AG04450 (cell line): ENCODE data around the gene RAMAC. TPM values are rescaled to one million over a fixed set of nuclear protein-coding genes. Genes with fewer than 3 reads are reported as not detected.
"Not testable (repeated sequence)": the region's sequence is repeated elsewhere in the genome, so short reads cannot be mapped to it uniquely, and the experiment has no call there.

Source experiments
- CTCF ChIA-PET: fragments of 300-600, 350-600 bp; formaldehyde crosslinking; extraction: SDS; loops from one replicate; lab custom pipeline; 2022; ENCODE audit warnings: antibody characterized with exemption, inconsistent platforms; lab: Charles Lee
- POLR2A ChIA-PET: fragments of 350-600 bp; formaldehyde crosslinking; extraction: SDS; loops from one replicate; lab custom pipeline; 2021; ENCODE audit warnings: antibody characterized with exemption, inconsistent platforms; lab: Yijun Ruan, JAX
- DNase-seq: peaks from one replicate; pipeline ENCODE4 v3.0.0-alpha.2; 2011; ENCODE audit warnings: low read depth, low spot score
- H3K27ac ChIP-seq: one replicate; pipeline ENCODE4 v1.5.1; 2012; ENCODE audit warnings: low read depth, low read length, control low read depth
- H3K27me3 ChIP-seq: one replicate; pipeline ENCODE4 v1.6.0; 2012; ENCODE audit warnings: low read length; ENCODE audit not compliant: control insufficient read depth, insufficient read depth
- H3K4me3 ChIP-seq: 2 replicates; pipeline ENCODE4 v1.5.1; 2011; ENCODE audit warnings: mild to moderate bottlenecking, low read depth, low read length, control low read depth
- H3K9me3 ChIP-seq: 2 replicates; pipeline ENCODE4 v1.5.1; 2012; ENCODE audit warnings: low read length; ENCODE audit not compliant: control insufficient read depth, insufficient read depth
- polyA plus RNA-seq: library from polyadenylated mRNA; depleted of rRNA; stranded (reverse); fragments of >200 nt; gene quantifications from 2 replicates; pipeline ENCODE4 v1.2.3, GENCODE V29; 2011
- TF ChIP-seq, protein P1 (sequence below): IDR thresholded peaks from 2 replicates; pipeline ENCODE4 v1.5.1; 2011; ENCODE audit warnings: low read depth, low read length, control low read depth, inconsistent platforms

The RAMAC gene
- polyA plus RNA-seq, 1 experiment: 37.4 TPM

DNA sequence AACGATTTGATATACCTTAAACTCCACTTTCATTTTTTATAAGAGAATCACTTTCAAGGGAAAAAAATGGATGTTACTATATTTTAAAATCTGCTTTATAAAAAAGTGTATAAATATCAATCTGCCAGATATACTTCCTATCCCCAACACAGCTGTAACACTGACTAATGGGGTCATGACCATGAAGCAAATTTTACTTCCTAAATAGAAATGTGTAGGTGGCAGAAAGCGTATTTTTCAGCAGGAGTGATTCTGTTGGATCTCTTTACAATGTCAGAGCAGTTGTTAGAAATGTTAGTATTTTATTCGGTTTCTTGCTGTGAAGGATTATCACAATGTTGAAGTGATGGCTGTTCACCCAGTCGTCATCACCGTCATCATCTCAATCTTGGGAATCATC is 30.9 kb downstream of the RAMAC start:
- Histone ChIP-seq H3K27ac (no peak overlapping the region), H3K4me3 (no peak overlapping the region), H3K27me3 (no peaks in the 10 kb centered on the region), H3K9me3 (no peaks in the 10 kb centered on the region)
- DNase-seq: no peak
- TF ChIP-seq, protein P1, sequence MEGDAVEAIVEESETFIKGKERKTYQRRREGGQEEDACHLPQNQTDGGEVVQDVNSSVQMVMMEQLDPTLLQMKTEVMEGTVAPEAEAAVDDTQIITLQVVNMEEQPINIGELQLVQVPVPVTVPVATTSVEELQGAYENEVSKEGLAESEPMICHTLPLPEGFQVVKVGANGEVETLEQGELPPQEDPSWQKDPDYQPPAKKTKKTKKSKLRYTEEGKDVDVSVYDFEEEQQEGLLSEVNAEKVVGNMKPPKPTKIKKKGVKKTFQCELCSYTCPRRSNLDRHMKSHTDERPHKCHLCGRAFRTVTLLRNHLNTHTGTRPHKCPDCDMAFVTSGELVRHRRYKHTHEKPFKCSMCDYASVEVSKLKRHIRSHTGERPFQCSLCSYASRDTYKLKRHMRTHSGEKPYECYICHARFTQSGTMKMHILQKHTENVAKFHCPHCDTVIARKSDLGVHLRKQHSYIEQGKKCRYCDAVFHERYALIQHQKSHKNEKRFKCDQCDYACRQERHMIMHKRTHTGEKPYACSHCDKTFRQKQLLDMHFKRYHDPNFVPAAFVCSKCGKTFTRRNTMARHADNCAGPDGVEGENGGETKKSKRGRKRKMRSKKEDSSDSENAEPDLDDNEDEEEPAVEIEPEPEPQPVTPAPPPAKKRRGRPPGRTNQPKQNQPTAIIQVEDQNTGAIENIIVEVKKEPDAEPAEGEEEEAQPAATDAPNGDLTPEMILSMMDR: no peak
- CTCF ChIA-PET: interaction anchor here (0.5 kb wide), 1 partner anchor 474 kb away, joined by 9 read pairs; no protein-coding TSS in a partner anchor
- POLR2A ChIA-PET: no interaction called here

DNA sequence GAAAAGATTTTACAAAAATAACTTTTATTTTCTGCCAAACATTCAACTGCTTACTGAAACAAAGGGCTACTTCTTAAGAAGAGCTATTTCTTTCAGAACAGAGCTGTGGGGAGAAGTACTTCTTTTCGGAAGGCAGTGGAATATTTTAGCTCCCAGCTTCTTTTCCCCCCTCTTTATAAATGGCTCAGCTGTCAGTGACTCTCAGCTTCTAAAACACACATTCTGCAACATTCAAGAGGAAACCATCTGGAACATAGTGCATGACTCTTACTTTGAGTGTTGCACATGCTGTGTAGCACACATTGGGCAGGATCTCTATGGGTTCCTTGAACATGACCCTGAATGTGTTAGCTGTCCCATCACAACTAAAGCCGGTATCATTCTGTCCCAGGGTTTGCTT is 32.4 kb downstream of the RAMAC start:
- CTCF ChIA-PET: no interaction called here

DNA sequence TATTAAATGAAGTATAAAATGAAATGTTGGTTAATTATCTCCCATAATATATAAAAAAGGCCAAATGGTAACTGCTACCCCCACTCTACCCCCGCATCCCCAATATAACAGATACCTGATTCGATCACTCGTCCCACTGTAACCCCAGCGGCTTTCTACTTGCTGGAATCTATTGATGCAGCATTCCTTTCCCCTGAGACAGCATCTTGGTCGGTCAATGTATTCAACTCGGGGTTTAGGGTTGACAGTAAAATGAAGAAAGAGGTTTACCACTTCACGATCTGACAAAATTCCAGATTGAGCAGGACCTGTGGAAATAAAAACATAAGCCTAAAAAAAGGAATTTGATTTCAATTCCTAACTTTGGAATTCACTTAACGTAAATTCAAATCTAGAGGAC is 44.0 kb downstream of the RAMAC start:
- H3K9me3 ChIP-seq: no peaks in the 10 kb centered on the region
- H3K27me3 ChIP-seq: no peaks in the 10 kb centered on the region
- no peak overlapping the region for H3K27ac ChIP-seq
- POLR2A ChIA-PET: no interaction called here
- TF ChIP-seq, protein P1: no peak
- DNase-seq: no peak
- CTCF ChIA-PET: no interaction called here
- H3K4me3 ChIP-seq: no peak overlapping the region

More for the DNA sequence above, 32.4 kb downstream of the RAMAC start:
- POLR2A ChIA-PET: no interaction called here
- no peak overlapping the region for H3K27ac ChIP-seq
- TF ChIP-seq, protein P1: no peak
- no peak overlapping the region for H3K4me3 ChIP-seq
- no peaks in the 10 kb centered on the region for H3K27me3 ChIP-seq
- H3K9me3 ChIP-seq: no peaks in the 10 kb centered on the region
- no peak for DNase-seq

DNA sequence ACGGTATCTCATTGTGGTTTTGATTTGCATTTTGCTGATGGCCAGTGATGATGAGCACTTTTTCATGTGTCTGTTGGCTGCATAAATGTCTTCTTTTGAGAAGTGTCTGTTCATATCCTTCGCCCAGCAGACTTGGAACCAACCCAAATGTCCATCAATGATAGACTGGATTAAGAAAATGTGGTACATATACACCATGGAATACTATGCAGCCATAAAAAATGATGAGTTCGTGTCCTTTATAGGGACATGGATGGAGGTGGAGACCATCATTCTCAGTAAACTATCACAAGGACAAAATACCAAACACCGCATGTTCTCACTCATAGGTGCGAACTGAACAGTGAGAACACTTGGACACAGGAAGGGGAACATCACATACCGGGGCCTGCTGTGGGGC is 45.2 kb downstream of the RAMAC start:
- H3K4me3 ChIP-seq, H3K27me3 ChIP-seq, POLR2A ChIA-PET, H3K27ac ChIP-seq, DNase-seq, H3K9me3 ChIP-seq: not testable (repeated sequence)
- CTCF ChIA-PET: interaction anchor here (1.0 kb wide), 1 partner anchor 20 kb away, joined by 3 read pairs; no protein-coding TSS in a partner anchor

DNA sequence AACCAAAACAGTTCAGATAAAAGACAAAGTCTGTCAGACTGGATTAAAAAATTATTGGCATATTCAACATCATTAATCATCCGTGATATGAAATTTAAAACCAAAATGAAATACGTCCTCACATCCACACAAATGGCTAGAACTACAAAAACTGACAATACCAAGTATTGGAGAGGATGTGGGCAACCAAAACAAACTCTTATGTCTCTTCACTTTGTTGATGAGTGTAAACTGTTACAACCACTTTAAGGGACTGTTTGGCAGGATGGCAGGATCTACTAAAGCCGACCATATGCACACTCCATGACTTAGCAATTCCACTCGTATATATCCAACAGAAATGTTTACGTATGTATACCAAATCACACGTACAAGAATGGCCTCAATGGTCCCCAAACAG is 50.2 kb downstream of the RAMAC start:
- TF ChIP-seq, protein P1: no peak
- no peak for DNase-seq
- ChIA-PET POLR2A (no interaction called here), CTCF (interaction anchor here (0.6 kb wide), 1 partner anchor 25 kb away, joined by 7 read pairs; the partner anchor contains the start of gene C15orf40)
- Histone ChIP-seq H3K9me3 (no peaks in the 10 kb centered on the region), H3K27me3 (no peaks in the 10 kb centered on the region), H3K27ac (no peak overlapping the region), H3K4me3 (no peak overlapping the region)
